B cell (primary cell): ENCODE results near the gene SERPINA12. TPM values are rescaled to one million over a fixed set of nuclear protein-coding genes. Genes with fewer than 3 reads are reported as not detected.

Experiments used
- ATAC-seq: fragments of 200-7000 bp; cut with Tn5 transposase; one replicate; pipeline ENCODE4 v1.10.0; 2021; ENCODE audit warnings: low read depth, mild to moderate bottlenecking, moderate number of reproducible peaks, moderate library complexity
- CTCF ChIA-PET: fragments of 350-600 bp; sonication (Branson Sonifier 250); formaldehyde crosslinking; loops from one replicate; lab custom pipeline; 2021; ENCODE audit warnings: antibody characterized with exemption, inconsistent platforms; lab: Charles Lee
- POLR2A ChIA-PET: fragments of 350-600 bp; sonication (Branson Sonifier 250); formaldehyde crosslinking; loops from one replicate; lab custom pipeline; 2021; ENCODE audit warnings: antibody characterized with exemption; lab: Charles Lee
- DNase-seq: peaks from one replicate; pipeline ENCODE4 v3.0.0; 2013
- H2AFZ ChIP-seq: 2 replicates; pipeline ENCODE4 v1.6.1; 2012; ENCODE audit warnings: mild to moderate bottlenecking, low read depth, low read length; ENCODE audit not compliant: insufficient read depth, poor library complexity, severe bottlenecking
- H3K27ac ChIP-seq, 2 donors: 1 replicate in 1 of 2; 2 replicates in 1 of 2; pipeline ENCODE4 v1.5.1; 2012 to 2013; ENCODE audit warnings: low read length in 2 of 2, mild to moderate bottlenecking in 2 of 2, moderate library complexity in 1 of 2
- H3K27me3 ChIP-seq, 4 experiments: fragments of 200-600 bp in 1 of 4; sonication (generic) in 1 of 4; replicated peaks in 1 of 4; 1 replicate in 2 of 4; 2 replicates in 2 of 4; pipeline versions ENCODE4 v1.6.1 to v1.7.0; 2013 to 2016; ENCODE audit warnings: low read length in 3 of 4, mild to moderate bottlenecking in 2 of 4, mixed read lengths in 1 of 4, moderate library complexity in 1 of 4; ENCODE audit not compliant: insufficient read depth in 4 of 4, control insufficient read depth in 3 of 4; ENCODE audit errors: control extremely low read depth in 1 of 4
- H3K36me3 ChIP-seq, 2 experiments: replicated peaks in 1 of 2; 1 replicate in 1 of 2; 2 replicates in 1 of 2; pipeline versions ENCODE4 v1.6.1 to v1.7.1; 2013; ENCODE audit warnings: low read length in 1 of 2; ENCODE audit not compliant: insufficient read depth in 2 of 2, control insufficient read depth in 1 of 2; ENCODE audit errors: control extremely low read depth in 1 of 2, extremely low read depth in 1 of 2
- H3K4me1 ChIP-seq, 2 donors: fragments of 200-600 bp in 1 of 2; sonication (generic) in 1 of 2; 1 replicate in 1 of 2; 2 replicates in 1 of 2; pipeline versions ENCODE4 v1.5.1 to v1.6.1; 2013 to 2017; ENCODE audit warnings: low read length in 2 of 2; ENCODE audit not compliant: control insufficient read depth in 2 of 2, insufficient read depth in 2 of 2
- H3K4me2 ChIP-seq: replicated peaks from 2 replicates; pipeline ENCODE3; 2012; ENCODE audit warnings: mild to moderate bottlenecking, low read depth, low read length; ENCODE audit not compliant: poor library complexity, severe bottlenecking
- H3K4me3 ChIP-seq, 5 experiments: fragments of 200-600 bp in 1 of 5; sonication (generic) in 1 of 5; 1 replicate in 3 of 5; 2 replicates in 2 of 5; pipeline versions ENCODE4 v1.5.1 to v1.7.0; 2011 to 2016; ENCODE audit warnings: low read length in 4 of 5, mild to moderate bottlenecking in 4 of 5, low read depth in 2 of 5, control low read depth in 1 of 5, moderate library complexity in 1 of 5; ENCODE audit not compliant: insufficient read depth in 1 of 5; ENCODE audit errors: control extremely low read depth in 1 of 5, extremely low read depth in 1 of 5
- H3K79me2 ChIP-seq: fragments of 200-600 bp; sonication (generic); one replicate; pipeline ENCODE4 v1.6.0; 2016; ENCODE audit warnings: low read length; ENCODE audit not compliant: control insufficient read depth, insufficient read depth
- H3K9ac ChIP-seq: fragments of 200-600 bp; sonication (generic); 2 replicates; pipeline ENCODE4 v1.6.1; 2017; ENCODE audit warnings: mild to moderate bottlenecking, low read length, moderate library complexity
- H3K9me3 ChIP-seq, 3 donors: one replicate each; pipeline versions ENCODE4 v1.6.1 to v1.7.1; 2013; ENCODE audit warnings: low read length in 2 of 3; ENCODE audit not compliant: control insufficient read depth in 2 of 3, insufficient read depth in 1 of 3; ENCODE audit errors: control extremely low read depth in 1 of 3
- H4K20me1 ChIP-seq: 2 replicates; pipeline ENCODE4 v1.6.0; 2012; ENCODE audit warnings: mild to moderate bottlenecking, low read length; ENCODE audit not compliant: insufficient read depth, control insufficient read depth, poor library complexity, severe bottlenecking
- H3K27ac Mint-ChIP-seq: one replicate; pipeline ENCODE4 v1.8.0; 2021; ENCODE audit warnings: mixed read lengths
- H3K27me3 Mint-ChIP-seq: one replicate; pipeline ENCODE4 v1.8.0; 2021; ENCODE audit warnings: mixed read lengths
- H3K4me1 Mint-ChIP-seq: one replicate; pipeline ENCODE4 v1.8.0; 2021; ENCODE audit warnings: mixed read lengths
- H3K4me3 Mint-ChIP-seq: one replicate; pipeline ENCODE4 v1.8.0; 2021; ENCODE audit warnings: mixed read lengths
- H3K9me3 Mint-ChIP-seq: one replicate; pipeline ENCODE4 v1.8.0; 2022; ENCODE audit warnings: mixed read lengths; ENCODE audit not compliant: insufficient read depth
- CTCF ChIP-seq: fragments of 200-600 bp; IDR thresholded peaks from one replicate; pipeline ENCODE4 v1.8.0; 2022; ENCODE audit warnings: antibody characterized with exemption, mild to moderate bottlenecking
- EZH2 ChIP-seq: IDR thresholded peaks from 2 replicates; pipeline ENCODE4 v1.6.1; 2012; ENCODE audit warnings: borderline replicate concordance, low read depth, mild to moderate bottlenecking, moderate library complexity, low read length; ENCODE audit not compliant: insufficient read depth, poor library complexity, severe bottlenecking
- WGBS: methylation state at CpG from one replicate; pipeline ENCODE4 v1.1.5; 2013; ENCODE audit warnings: missing lambda C conversion rate; ENCODE audit not compliant: insufficient coverage; 5-methylcytosine and 5-hydroxymethylcytosine counted together
- intact Hi-C: fragments of 100-400 bp; cut with micrococcal nuclease; formaldehyde crosslinking; loops from one replicate; pipeline ENCODE4 v1.10.0; 2022
- polyA plus RNA-seq: library from polyadenylated mRNA; depleted of rRNA; stranded (reverse); fragments of >200 nt; gene quantifications from 2 replicates; pipeline ENCODE4 v1.2.3, GENCODE V29; 2012
- total RNA-seq, 2 donors: library from RNA; stranded (reverse); fragments of 120-200 nt in 1 of 2; gene quantifications; 1 replicate in 1 of 2; 2 replicates in 1 of 2; pipeline versions ENCODE4 v1.2.3 to v1.2.4, GENCODE V29; 2013 to 2022

Gene SERPINA12
- total and polyA plus RNA-seq, 2 donors (not counting 1 experiment from before 2014, with no cell fraction given), result not detected

- Histone ChIP-seq H3K4me1 (no peaks in the 10 kb centered on the region), H3K79me2 (no peaks in the 10 kb centered on the region), H4K20me1 (no peaks in the 10 kb centered on the region), H3K4me2 (no peak overlapping the region), H2AFZ (no peak overlapping the region), H3K36me3 (no peaks in the 10 kb centered on the region), H3K4me3 (no peak overlapping the region), H3K27me3 (no peaks in the 10 kb centered on the region), H3K27ac (no peak overlapping the region), H3K9me3 (peaks cover 0 to 4% (median 0%) of the 10 kb centered on the region in 3 donors), H3K9ac (no peak overlapping the region)
- WGBS, result no CpG with 5 or more reads among the region's 2 CpGs
- DNase-seq (no peak), ATAC-seq (no peak)
- Mint-ChIP-seq H3K4me1 (peaks cover 4% of the 10 kb centered on the region), H3K9me3 (peaks cover 3% of the 10 kb centered on the region), H3K4me3 (no peak overlapping the region), H3K27me3 (peaks cover 3% of the 10 kb centered on the region), H3K27ac (no peak overlapping the region)
- intact Hi-C loops, result no loop called here
- ChIA-PET POLR2A (no interaction called here), CTCF (no interaction called here)
- TF ChIP-seq CTCF, result no peak
- no peak for TF ChIP-seq EZH2
These were observed 23.2 kb upstream of the SERPINA12 start for GRCh38 chr14:94532447-94532846.

- CTCF ChIA-PET, result no interaction called here
These were observed 21.9 kb upstream of the SERPINA12 start for GRCh38 chr14:94531187-94531586.

More at GRCh38 chr14:94531187-94531586, 21.9 kb upstream of the SERPINA12 start:
- Histone ChIP-seq H3K9me3 (peaks cover 0 to 4% (median 0%) of the 10 kb centered on the region in 3 donors), H3K9ac (no peak overlapping the region), H3K79me2 (no peaks in the 10 kb centered on the region), H3K4me2 (no peak overlapping the region), H3K27ac (no peak overlapping the region), H2AFZ (no peak overlapping the region), H3K4me1 (no peaks in the 10 kb centered on the region), H3K27me3 (no peaks in the 10 kb centered on the region), H4K20me1 (no peaks in the 10 kb centered on the region), H3K4me3 (no peak overlapping the region), H3K36me3 (no peaks in the 10 kb centered on the region)
- peaks cover 3% of the 10 kb centered on the region for H3K27me3 Mint-ChIP-seq
- H3K27ac Mint-ChIP-seq, result no peak overlapping the region
- ATAC-seq (no peak), DNase-seq (no peak)
- POLR2A ChIA-PET, result no interaction called here
- H3K9me3 Mint-ChIP-seq, result peaks cover 6% of the 10 kb centered on the region
- no peak overlapping the region for H3K4me3 Mint-ChIP-seq
- intact Hi-C loops, result no loop called here
- TF ChIP-seq EZH2, result no peak
- TF ChIP-seq CTCF, result no peak
- H3K4me1 Mint-ChIP-seq, result peaks cover 4% of the 10 kb centered on the region
